Measurements from ENCODE around the gene C1orf21.

C1orf21 gene

GRCh38 chr1:184486761-184487445 is 100.1 kb downstream of the C1orf21 start:
- no peak for DNase-seq (ENCODE audit: low read depth)

- DNase-seq (ENCODE audit: low read depth): no peak
These were observed 100.8 kb downstream of the C1orf21 start for GRCh38 chr1:184487531-184488193.

- DNase-seq (ENCODE audit: low read depth): no peak
These were observed 103.1 kb downstream of the C1orf21 start for GRCh38 chr1:184489908-184490307.

GRCh38 chr1:184492536-184492935 is 105.7 kb downstream of the C1orf21 start:
- DNase-seq (ENCODE audit: low read depth): no peak

- DNase-seq (ENCODE audit: low read depth): no peak
These were observed 107.2 kb downstream of the C1orf21 start for GRCh38 chr1:184493987-184494388.

GRCh38 chr1:184494929-184495328 is 108.1 kb downstream of the C1orf21 start:
- no peak for DNase-seq (ENCODE audit: low read depth)

- DNase-seq (ENCODE audit: low read depth): no peak
These were observed 111.3 kb downstream of the C1orf21 start for GRCh38 chr1:184497959-184498723.

- DNase-seq (ENCODE audit: low read depth): no peak
These were observed 112.8 kb downstream of the C1orf21 start for GRCh38 chr1:184499616-184500015.

GRCh38 chr1:184502161-184502560 is 115.3 kb downstream of the C1orf21 start:
- no peak for DNase-seq (ENCODE audit: low read depth)

- no peak for DNase-seq (ENCODE audit: low read depth)
These were observed 116.5 kb downstream of the C1orf21 start for GRCh38 chr1:184503221-184503749.

GRCh38 chr1:184504040-184504954 is 117.5 kb downstream of the C1orf21 start:
- DNase-seq (ENCODE audit: low read depth): no peak

GRCh38 chr1:184504955-184505338 is 118.1 kb downstream of the C1orf21 start:
- DNase-seq (ENCODE audit: low read depth): no peak

- DNase-seq (ENCODE audit: low read depth): no peak
These were observed 119.7 kb downstream of the C1orf21 start for GRCh38 chr1:184506481-184506880.

- DNase-seq (ENCODE audit: low read depth): no peak
These were observed 120.3 kb downstream of the C1orf21 start for GRCh38 chr1:184507165-184507564.

GRCh38 chr1:184507604-184508280 is 120.9 kb downstream of the C1orf21 start:
- no peak for DNase-seq (ENCODE audit: low read depth)

GRCh38 chr1:184509105-184509504 is 122.3 kb downstream of the C1orf21 start:
- no peak for DNase-seq (ENCODE audit: low read depth)

GRCh38 chr1:184510110-184510509 is 123.3 kb downstream of the C1orf21 start:
- no peak for DNase-seq (ENCODE audit: low read depth)

GRCh38 chr1:184512724-184513123 is 125.9 kb downstream of the C1orf21 start:
- DNase-seq (ENCODE audit: low read depth): no peak

GRCh38 chr1:184513421-184513820 is 126.6 kb downstream of the C1orf21 start:
- no peak for DNase-seq (ENCODE audit: low read depth)

- DNase-seq (ENCODE audit: low read depth): no peak
These were observed 127.1 kb downstream of the C1orf21 start for GRCh38 chr1:184513966-184514365.

GRCh38 chr1:184514447-184514846 is 127.6 kb downstream of the C1orf21 start:
- no peak for DNase-seq (ENCODE audit: low read depth)

Measured in activated gamma-delta T cell treated with anti-CD3 and anti-CD28 coated beads, Interleukin-2, amount 50 U/mL, for 16 hours (primary cell).